Lower leg skin (tissue), 3 donors: ENCODE measurements around the gene GPR161.
"Not testable (repeated sequence)": the region's sequence is repeated elsewhere in the genome, so short reads cannot be mapped to it uniquely, and the experiment has no call there.

Experiments used
- CTCF ChIP-seq, 3 donors: fragments of 450-650 bp; IDR thresholded peaks; one replicate each; pipeline ENCODE4 v1.5.1; 2016; ENCODE audit warnings: antibody characterized with exemption in 3 of 3, mild to moderate bottlenecking in 3 of 3, moderate library complexity in 2 of 3
- POLR2A ChIP-seq, 2 donors: fragments of 450-650 bp; IDR thresholded peaks; one replicate each; pipeline ENCODE4 v1.6.1; 2016 to 2017; ENCODE audit warnings: antibody characterized with exemption in 2 of 2, mild to moderate bottlenecking in 1 of 2, moderate library complexity in 1 of 2

GRCh38 chr1:168181063-168181720 is 44.5 kb upstream of the GPR161 start:
- not testable (repeated sequence) for TF ChIP-seq CTCF, POLR2A (IDR thresholded peaks at IDR 0.05)
